Neural progenitor cell (in vitro differentiated cells): ENCODE results near the gene VWA8. TPM values are rescaled to one million over a fixed set of nuclear protein-coding genes. Genes with fewer than 3 reads are reported as not detected.

Experiments used
- DNase-seq: peaks from one replicate; pipeline ENCODE4 v3.0.0-alpha.2; 2016; ENCODE audit warnings: low spot score
- H2AFZ ChIP-seq: fragments of 200-600 bp; sonication (generic); replicated peaks from 2 replicates; pipeline ENCODE4 v1.6.1; 2016; ENCODE audit warnings: antibody characterized with exemption
- H3F3A ChIP-seq: fragments of 200-600 bp; sonication (generic); 2 replicates; pipeline ENCODE4 v1.6.1; 2016; ENCODE audit warnings: antibody characterized with exemption, low read depth
- H3K27ac ChIP-seq: fragments of 200-600 bp; sonication (generic); 2 replicates; pipeline ENCODE4 v1.5.1; 2016; ENCODE audit warnings: mild to moderate bottlenecking
- H3K27me3 ChIP-seq: fragments of 200-600 bp; sonication (generic); 2 replicates; pipeline ENCODE4 v1.6.1; 2016; ENCODE audit warnings: mild to moderate bottlenecking, moderate library complexity
- H3K36me3 ChIP-seq: fragments of 200-600 bp; sonication (generic); 2 replicates; pipeline ENCODE4 v1.5.1; 2016
- H3K4me1 ChIP-seq: fragments of 200-600 bp; sonication (generic); 2 replicates; pipeline ENCODE4 v1.6.1; 2016; ENCODE audit warnings: mixed run types
- H3K4me2 ChIP-seq: fragments of 200-600 bp; sonication (generic); 2 replicates; pipeline ENCODE4 v1.6.1; 2016
- H3K4me3 ChIP-seq: fragments of 200-600 bp; sonication (generic); 2 replicates; pipeline ENCODE4 v1.5.1; 2016
- H3K79me2 ChIP-seq: fragments of 200-600 bp; sonication (generic); 2 replicates; pipeline ENCODE4 v1.6.1; 2016; ENCODE audit warnings: low read depth
- H3K9ac ChIP-seq: fragments of 200-600 bp; sonication (generic); 2 replicates; pipeline ENCODE4 v1.6.1; 2016
- H3K9me3 ChIP-seq: fragments of 200-600 bp; sonication (generic); 2 replicates; pipeline ENCODE4 v1.5.1; 2016; ENCODE audit warnings: low read depth
- H4K20me1 ChIP-seq: fragments of 200-600 bp; sonication (generic); 2 replicates; pipeline ENCODE4 v1.6.1; 2016; ENCODE audit warnings: low read depth
- H3K27ac Mint-ChIP-seq: 3 replicates; pipeline ENCODE4 v1.8.0; 2021; ENCODE audit warnings: mixed read lengths
- H3K27me3 Mint-ChIP-seq: 2 replicates; pipeline ENCODE4 v1.8.0; 2022; ENCODE audit warnings: low read depth, mild to moderate bottlenecking, inconsistent platforms, moderate library complexity, mixed read lengths; ENCODE audit not compliant: insufficient read depth
- H3K36me3 Mint-ChIP-seq: 3 replicates; pipeline ENCODE4 v1.8.0; 2021; ENCODE audit warnings: mixed read lengths
- H3K4me1 Mint-ChIP-seq: 3 replicates; pipeline ENCODE4 v1.8.0; 2021; ENCODE audit warnings: mixed read lengths
- H3K4me3 Mint-ChIP-seq: 3 replicates; pipeline ENCODE4 v1.8.0; 2021; ENCODE audit warnings: mild to moderate bottlenecking, moderate library complexity, mixed read lengths
- H3K9me3 Mint-ChIP-seq: 3 replicates; pipeline ENCODE4 v1.8.0; 2020; ENCODE audit warnings: mixed read lengths
- CTCF ChIP-seq: fragments of 200-600 bp; sonication (generic); IDR thresholded peaks from 2 replicates; pipeline ENCODE4 v1.5.1; 2017; ENCODE audit warnings: antibody characterized with exemption, mild to moderate bottlenecking
- EZH2 ChIP-seq: fragments of 200-600 bp; sonication (generic); IDR thresholded peaks from 2 replicates; pipeline ENCODE4 v1.6.1; 2017; ENCODE audit warnings: antibody characterized with exemption, mild to moderate bottlenecking, moderate library complexity
- EZH2phosphoT487 ChIP-seq: fragments of 200-600 bp; sonication (generic); IDR thresholded peaks from 2 replicates; pipeline ENCODE4 v1.6.1; 2017; ENCODE audit warnings: antibody characterized with exemption
- total RNA-seq: library from RNA; depleted of rRNA; stranded (reverse); fragments of >200 nt; gene quantifications from 2 replicates; pipeline ENCODE4 v1.2.3, GENCODE V29; 2015; ENCODE audit warnings: low replicate concordance

VWA8 gene
- total RNA-seq, 1 donor from 2014 or later = 12.6 TPM

- H3K4me3 Mint-ChIP-seq = no peak overlapping the region
- peak overlapping the region; percentile 23 for H3K4me2 ChIP-seq
Observed at GRCh38 chr13:41973247-41973741, 12.4 kb upstream of the VWA8 start.

GRCh38 chr13:41971848-41972247 is 10.9 kb upstream of the VWA8 start:
- no peaks in the 10 kb centered on the region for H3K79me2 ChIP-seq
- DNase-seq = no peak
- H2AFZ ChIP-seq = peak overlapping the region; percentile 46
- no peaks in the 10 kb centered on the region for H3K9me3 ChIP-seq
- no peak overlapping the region for H3K4me3 ChIP-seq
- no peak overlapping the region for H3K4me2 ChIP-seq
- Mint-ChIP-seq H3K36me3 (no peaks in the 10 kb centered on the region), H3K4me1 (no peaks in the 10 kb centered on the region), H3K27me3 (no peaks in the 10 kb centered on the region), H3K27ac (no peak overlapping the region), H3K9me3 (no peaks in the 10 kb centered on the region), H3K4me3 (no peak overlapping the region)
- no peaks in the 10 kb centered on the region for H3F3A ChIP-seq
- TF ChIP-seq EZH2 = no peak
- TF ChIP-seq EZH2phosphoT487 = no peak
- TF ChIP-seq CTCF = no peak
- no peaks in the 10 kb centered on the region for H3K27me3 ChIP-seq
- peaks cover 9% of the 10 kb centered on the region for H3K4me1 ChIP-seq
- H3K9ac ChIP-seq = no peak overlapping the region
- H3K36me3 ChIP-seq = no peaks in the 10 kb centered on the region
- H3K27ac ChIP-seq = no peak overlapping the region
- H4K20me1 ChIP-seq = no peaks in the 10 kb centered on the region

More at GRCh38 chr13:41973247-41973741, 12.4 kb upstream of the VWA8 start:
- Mint-ChIP-seq H3K27me3 (no peaks in the 10 kb centered on the region), H3K36me3 (no peaks in the 10 kb centered on the region), H3K27ac (no peak overlapping the region), H3K4me1 (no peaks in the 10 kb centered on the region), H3K9me3 (no peaks in the 10 kb centered on the region)
- Histone ChIP-seq H2AFZ (peak overlapping the region; percentile 99), H3F3A (no peaks in the 10 kb centered on the region), H4K20me1 (no peaks in the 10 kb centered on the region), H3K9me3 (no peaks in the 10 kb centered on the region), H3K79me2 (no peaks in the 10 kb centered on the region), H3K27me3 (no peaks in the 10 kb centered on the region), H3K36me3 (no peaks in the 10 kb centered on the region), H3K4me1 (peaks cover 9% of the 10 kb centered on the region), H3K9ac (no peak overlapping the region), H3K27ac (no peak overlapping the region), H3K4me3 (no peak overlapping the region)
- DNase-seq = peak; percentile 44
- TF ChIP-seq EZH2phosphoT487 = no peak
- peak; percentile 36 for TF ChIP-seq CTCF

- Mint-ChIP-seq H3K36me3 (no peaks in the 10 kb centered on the region), H3K27ac (no peak overlapping the region), H3K4me3 (no peak overlapping the region), H3K9me3 (no peaks in the 10 kb centered on the region), H3K27me3 (no peaks in the 10 kb centered on the region), H3K4me1 (no peaks in the 10 kb centered on the region)
- H3K9ac ChIP-seq = no peak overlapping the region
- TF ChIP-seq CTCF (no peak), EZH2phosphoT487 (no peak), EZH2 (no peak)
- no peak for DNase-seq
- peaks cover 9% of the 10 kb centered on the region for H3K4me1 ChIP-seq
- no peaks in the 10 kb centered on the region for H3K27me3 ChIP-seq
- no peaks in the 10 kb centered on the region for H3F3A ChIP-seq
- H4K20me1 ChIP-seq = no peaks in the 10 kb centered on the region
- no peaks in the 10 kb centered on the region for H3K9me3 ChIP-seq
- H3K79me2 ChIP-seq = no peaks in the 10 kb centered on the region
- no peaks in the 10 kb centered on the region for H3K36me3 ChIP-seq
- H3K4me3 ChIP-seq = no peak overlapping the region
- no peak overlapping the region for H3K4me2 ChIP-seq
- H2AFZ ChIP-seq = no peak overlapping the region
- no peak overlapping the region for H3K27ac ChIP-seq
Observed at GRCh38 chr13:41970918-41971317, 10.0 kb upstream of the VWA8 start.
